AG04449 (cell line): ENCODE measurements around the gene ADGRG1.

ENCODE experiments used
- CTCF ChIA-PET: fragments of 350-600 bp; formaldehyde crosslinking; extraction: SDS; loops from one replicate; lab custom pipeline; 2021; ENCODE audit warnings: antibody characterized with exemption; lab: Yijun Ruan, JAX
- POLR2A ChIA-PET: fragments of 400-600, 350-600 bp; formaldehyde crosslinking; extraction: SDS; loops from one replicate; lab custom pipeline; 2020; ENCODE audit warnings: antibody characterized with exemption, inconsistent platforms; lab: Yijun Ruan, JAX
- DNase-seq: peaks from one replicate; pipeline ENCODE4 v3.0.0-alpha.2; 2010; ENCODE audit warnings: low read depth, low spot score
- H3K4me3 ChIP-seq: 2 replicates; pipeline ENCODE4 v1.5.1; 2011; ENCODE audit warnings: low read depth, mild to moderate bottlenecking, control low read depth, low read length
- CTCF ChIP-seq: IDR thresholded peaks from one replicate; pipeline ENCODE4 v1.5.1; 2011; ENCODE audit warnings: mild to moderate bottlenecking, moderate library complexity, low read length, control low read depth, inconsistent platforms; ENCODE audit not compliant: insufficient read depth; ENCODE audit errors: missing control alignments

The ADGRG1 gene

DNA sequence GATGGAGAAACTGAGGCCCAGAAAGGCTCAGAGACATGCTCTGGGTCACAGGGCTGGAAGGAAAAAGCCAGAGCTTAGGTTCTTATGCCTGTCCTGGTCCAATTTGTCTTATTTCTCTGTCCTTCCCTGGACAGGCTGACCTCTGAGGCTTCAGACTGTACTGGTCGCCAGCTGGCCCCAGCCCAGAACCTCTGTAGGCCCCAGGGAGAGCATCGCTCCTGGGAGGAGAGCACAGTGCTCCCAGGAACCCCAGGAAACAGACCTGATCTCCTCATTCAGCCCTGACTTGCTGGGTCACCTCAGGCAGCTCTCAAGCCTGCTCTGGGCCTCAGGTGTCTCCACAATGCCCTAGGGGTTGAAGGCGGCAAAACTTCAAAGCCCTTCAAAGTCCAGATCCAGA lies 71.1 kb downstream of the ADGRG1 start:
- ChIA-PET CTCF (interaction anchor here (1.2 kb wide), 1 partner anchor 52 kb away, joined by 6 read pairs; no protein-coding TSS in a partner anchor), POLR2A (no interaction called here)
- no peak overlapping the region for H3K4me3 ChIP-seq
- no peak for TF ChIP-seq CTCF
- DNase-seq = no peak

DNA sequence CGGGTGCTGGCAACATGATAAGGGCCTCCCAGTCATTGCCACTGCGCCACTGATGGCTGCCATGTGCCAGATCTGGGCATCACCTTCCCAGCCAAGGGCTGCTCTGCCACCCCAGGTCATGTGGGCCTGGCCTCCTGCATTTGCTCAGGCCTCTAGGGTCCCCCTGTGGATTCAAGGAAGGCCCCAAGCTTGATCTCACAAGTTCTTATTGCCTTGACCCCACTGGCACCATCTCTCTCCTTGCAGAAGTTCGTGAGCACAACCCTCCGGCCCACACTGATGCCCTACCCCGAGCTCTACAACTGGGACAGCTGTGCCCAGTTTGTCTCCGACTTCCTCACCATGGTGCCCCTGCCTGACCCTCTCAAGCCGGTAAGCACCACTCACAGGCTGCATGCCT lies 71.5 kb downstream of the ADGRG1 start:
- TF ChIP-seq CTCF = no peak
- ChIA-PET CTCF (no interaction called here), POLR2A (no interaction called here)
- H3K4me3 ChIP-seq = no peak overlapping the region
- DNase-seq = no peak

DNA sequence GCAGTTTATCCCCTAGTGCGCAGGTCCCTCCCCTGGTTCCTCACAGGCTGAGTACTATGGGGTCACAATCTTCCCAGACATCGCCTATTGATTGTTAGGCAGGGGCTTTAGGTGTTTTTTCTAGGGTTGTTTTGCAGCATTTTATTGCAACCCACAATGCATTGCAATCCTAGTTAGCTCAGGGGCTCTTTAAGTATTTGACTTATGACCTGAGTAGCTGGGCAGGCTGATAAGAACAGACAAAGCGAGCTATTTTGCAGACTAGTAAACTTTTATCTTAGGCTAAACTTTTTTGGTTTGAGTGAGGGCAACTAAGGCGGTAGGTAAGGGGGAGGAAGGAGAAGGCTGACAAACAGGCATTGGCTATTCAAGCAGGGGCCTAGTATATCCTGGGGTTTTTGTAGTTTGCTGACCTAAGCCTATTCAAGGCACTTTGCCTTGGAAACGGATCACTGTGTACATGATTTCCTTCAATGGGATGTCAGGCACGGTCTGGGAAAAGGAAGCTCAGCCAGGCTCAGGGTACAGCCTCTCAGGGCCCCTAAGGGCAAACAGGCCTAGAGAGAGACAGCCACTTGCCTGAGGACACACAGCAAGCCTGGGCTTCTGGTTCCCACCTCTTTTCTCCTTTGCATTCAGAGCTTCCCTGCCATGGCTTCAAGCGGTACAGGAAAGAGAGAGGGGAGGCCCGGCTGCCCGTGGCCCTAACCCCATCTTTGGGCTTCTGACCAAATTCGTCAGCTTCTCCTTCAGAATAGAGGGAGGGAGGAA lies 72.5 kb downstream of the ADGRG1 start:
- TF ChIP-seq CTCF = no peak
- DNase-seq = no peak
- H3K4me3 ChIP-seq = no peak overlapping the region
- CTCF ChIA-PET = no interaction called here
- POLR2A ChIA-PET = no interaction called here

DNA sequence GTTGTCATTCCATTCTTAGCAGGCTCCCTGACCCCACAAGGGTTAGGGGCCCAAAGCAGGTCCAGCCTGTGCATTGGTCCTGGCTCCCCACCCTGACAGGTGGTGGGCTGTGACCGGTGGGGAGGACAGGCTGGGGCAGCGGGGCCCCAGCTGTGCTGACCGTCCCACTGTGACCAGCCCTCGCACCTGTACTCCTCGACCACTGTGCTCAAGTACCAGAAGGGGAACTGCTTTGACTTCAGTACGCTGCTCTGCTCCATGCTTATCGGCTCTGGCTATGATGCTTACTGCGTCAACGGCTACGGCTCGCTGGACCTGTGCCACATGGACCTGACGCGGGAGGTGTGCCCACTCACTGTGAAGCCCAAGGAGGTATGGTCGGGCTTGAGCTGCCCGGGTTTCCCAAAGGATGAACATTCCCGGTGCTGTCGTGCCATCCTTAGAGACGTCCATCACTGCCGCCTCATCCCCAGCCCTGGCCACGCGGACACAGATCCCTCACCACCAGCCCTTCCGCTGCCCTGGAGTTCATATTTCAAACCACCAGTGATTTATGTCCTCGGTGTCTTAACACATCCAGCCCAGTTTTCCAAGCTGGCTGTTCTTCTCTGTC lies 73.4 kb downstream of the ADGRG1 start:
- POLR2A ChIA-PET = no interaction called here
- no peak for TF ChIP-seq CTCF
- H3K4me3 ChIP-seq = no peak overlapping the region
- CTCF ChIA-PET = interaction anchor here (0.7 kb wide), 1 partner anchor 108 kb away, joined by 3 read pairs; no protein-coding TSS in a partner anchor
- no peak for DNase-seq

DNA sequence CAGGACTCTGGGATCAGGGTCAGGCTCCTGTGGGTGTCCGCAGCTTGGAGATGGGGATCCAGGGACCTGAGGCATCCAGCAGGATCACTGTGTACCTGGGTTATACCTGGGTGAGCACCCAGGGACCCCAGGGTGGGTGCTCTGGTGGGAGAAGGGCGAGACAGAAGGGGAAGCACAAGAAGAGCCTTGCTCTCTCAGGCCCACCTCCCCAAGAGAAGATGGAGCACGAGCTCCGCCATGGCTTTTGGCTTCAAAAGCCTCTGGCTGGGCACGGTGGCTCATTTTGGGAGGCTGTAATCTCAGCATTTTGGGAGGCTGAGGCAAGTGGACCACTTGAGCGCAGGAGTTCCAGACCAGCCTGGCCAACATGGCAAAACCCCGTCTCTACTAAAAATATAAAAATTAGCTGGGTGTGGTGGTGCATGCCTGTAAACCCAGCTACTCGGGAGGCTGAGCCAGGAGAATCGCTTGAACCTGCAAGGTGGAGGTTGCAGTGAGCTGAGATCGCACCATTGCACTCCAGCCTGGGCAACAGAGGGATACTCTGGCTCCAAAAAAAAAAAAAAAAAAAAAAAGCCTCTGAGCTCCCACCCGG lies 75.1 kb downstream of the ADGRG1 start:
- H3K4me3 ChIP-seq = no peak overlapping the region
- TF ChIP-seq CTCF = no peak
- no peak for DNase-seq
- ChIA-PET CTCF (interaction anchor here (1.0 kb wide), 1 partner anchor 55 kb away, joined by 3 read pairs; no protein-coding TSS in a partner anchor), POLR2A (interaction anchor here (0.6 kb wide), 1 partner anchor 65 kb away, joined by 3 read pairs; no protein-coding TSS in a partner anchor)
